WI38 (cell line): Measurements from ENCODE around the gene POGK.

Experiments used
- H3K4me3 ChIP-seq: 2 replicates; pipeline ENCODE4 v1.5.1; 2011; ENCODE audit warnings: low read depth, mild to moderate bottlenecking, control low read depth, low read length
- TF ChIP-seq, protein P1 (sequence below): IDR thresholded peaks from 2 replicates; pipeline ENCODE4 v1.5.1; 2012; ENCODE audit warnings: low read depth, mild to moderate bottlenecking, control low read depth, low read length

Gene POGK

DNA sequence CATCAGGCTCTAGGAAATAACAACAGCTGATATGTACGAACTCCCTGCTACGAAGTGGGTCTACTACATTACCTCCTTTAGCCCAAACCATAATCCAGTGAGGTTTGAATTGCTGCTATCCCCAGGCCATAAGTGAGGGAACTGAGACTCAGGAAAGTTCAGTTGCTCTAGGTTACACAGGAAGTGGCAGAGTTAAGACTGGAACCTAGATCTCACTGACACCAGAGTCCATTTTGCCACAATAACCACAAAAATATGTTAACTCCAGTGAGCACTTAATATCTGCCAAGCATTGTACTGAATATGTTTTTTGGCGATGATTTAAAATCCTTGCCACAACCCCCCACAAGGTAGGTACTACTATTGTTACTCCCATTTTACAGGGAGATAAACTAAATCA, 45.7 kb downstream of the POGK start:
- TF ChIP-seq, protein P1, sequence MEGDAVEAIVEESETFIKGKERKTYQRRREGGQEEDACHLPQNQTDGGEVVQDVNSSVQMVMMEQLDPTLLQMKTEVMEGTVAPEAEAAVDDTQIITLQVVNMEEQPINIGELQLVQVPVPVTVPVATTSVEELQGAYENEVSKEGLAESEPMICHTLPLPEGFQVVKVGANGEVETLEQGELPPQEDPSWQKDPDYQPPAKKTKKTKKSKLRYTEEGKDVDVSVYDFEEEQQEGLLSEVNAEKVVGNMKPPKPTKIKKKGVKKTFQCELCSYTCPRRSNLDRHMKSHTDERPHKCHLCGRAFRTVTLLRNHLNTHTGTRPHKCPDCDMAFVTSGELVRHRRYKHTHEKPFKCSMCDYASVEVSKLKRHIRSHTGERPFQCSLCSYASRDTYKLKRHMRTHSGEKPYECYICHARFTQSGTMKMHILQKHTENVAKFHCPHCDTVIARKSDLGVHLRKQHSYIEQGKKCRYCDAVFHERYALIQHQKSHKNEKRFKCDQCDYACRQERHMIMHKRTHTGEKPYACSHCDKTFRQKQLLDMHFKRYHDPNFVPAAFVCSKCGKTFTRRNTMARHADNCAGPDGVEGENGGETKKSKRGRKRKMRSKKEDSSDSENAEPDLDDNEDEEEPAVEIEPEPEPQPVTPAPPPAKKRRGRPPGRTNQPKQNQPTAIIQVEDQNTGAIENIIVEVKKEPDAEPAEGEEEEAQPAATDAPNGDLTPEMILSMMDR: no peak
- no peak overlapping the region for H3K4me3 ChIP-seq

DNA sequence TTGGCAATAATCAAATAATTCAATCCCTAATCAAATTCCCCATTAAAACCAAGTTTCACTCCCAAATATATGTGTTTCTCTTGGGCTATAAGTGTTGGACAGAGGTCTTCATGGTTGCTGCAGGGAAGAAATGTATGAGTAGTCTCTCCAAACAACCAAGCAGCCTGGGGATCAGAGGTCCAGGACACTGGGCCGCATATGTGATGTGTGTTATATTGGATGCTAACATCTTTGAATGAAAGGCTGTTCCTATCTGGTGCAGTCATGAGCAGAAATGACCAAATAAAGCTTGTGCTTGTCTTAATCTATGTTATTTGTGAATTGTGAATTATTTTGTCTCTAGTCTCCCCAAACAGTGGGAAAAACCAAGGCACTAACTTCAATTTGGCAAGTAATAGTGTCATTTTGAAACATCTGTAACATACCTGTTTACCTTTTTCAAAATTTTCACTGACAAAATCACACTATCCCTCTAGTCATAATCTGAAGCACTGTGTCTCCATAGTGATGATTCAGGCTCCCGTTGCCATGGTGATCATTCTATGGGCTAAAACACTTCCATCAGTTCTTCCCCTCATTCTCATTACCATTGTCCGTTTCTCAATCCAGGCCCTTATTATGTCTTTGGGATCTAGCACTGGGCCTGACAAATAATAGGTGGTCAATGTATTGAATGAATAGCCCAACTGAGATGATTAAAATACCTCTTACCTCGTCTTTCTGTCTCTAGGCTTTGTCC, 49.3 kb downstream of the POGK start:
- no peak overlapping the region for H3K4me3 ChIP-seq
- TF ChIP-seq, protein P1: no peak

DNA sequence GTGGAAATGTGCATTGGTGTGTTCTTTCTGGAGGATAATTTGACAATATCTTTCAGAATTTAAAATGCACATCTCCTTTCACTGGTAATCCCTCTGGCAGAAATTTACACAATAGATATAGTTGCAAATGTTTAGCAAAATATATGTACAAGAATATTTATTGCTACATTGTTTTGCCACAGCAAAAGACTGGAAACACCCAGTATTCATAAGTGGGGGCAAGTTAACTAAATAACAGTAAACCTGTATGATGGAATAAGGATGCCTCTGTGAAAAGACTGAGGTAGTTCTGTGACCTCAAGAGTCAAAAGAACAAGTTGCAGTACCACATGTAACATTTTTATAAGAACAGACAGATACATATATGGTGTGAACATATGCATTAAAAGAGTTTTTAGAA, 50.5 kb downstream of the POGK start:
- H3K4me3 ChIP-seq: no peak overlapping the region
- TF ChIP-seq, protein P1: no peak

DNA sequence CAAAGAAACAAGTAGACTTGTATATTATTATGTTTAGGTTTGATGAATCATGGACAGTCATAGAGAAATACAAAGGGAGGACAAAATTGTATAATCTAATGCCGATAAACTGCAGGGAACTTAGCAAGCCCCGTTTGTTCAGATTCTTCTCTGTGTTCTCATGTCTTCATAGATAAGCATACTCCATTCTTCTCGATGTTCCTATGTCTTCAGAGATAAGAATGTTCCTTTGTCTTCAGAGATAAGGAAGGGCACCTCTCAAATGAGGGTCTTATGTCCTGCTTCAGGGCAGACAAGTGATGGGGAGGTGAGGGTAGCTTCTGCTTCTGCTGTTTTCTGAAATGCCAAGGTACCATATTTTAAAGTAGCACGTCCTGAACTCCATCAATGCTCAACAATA, 56.5 kb downstream of the POGK start:
- TF ChIP-seq, protein P1: no peak
- no peak overlapping the region for H3K4me3 ChIP-seq

DNA sequence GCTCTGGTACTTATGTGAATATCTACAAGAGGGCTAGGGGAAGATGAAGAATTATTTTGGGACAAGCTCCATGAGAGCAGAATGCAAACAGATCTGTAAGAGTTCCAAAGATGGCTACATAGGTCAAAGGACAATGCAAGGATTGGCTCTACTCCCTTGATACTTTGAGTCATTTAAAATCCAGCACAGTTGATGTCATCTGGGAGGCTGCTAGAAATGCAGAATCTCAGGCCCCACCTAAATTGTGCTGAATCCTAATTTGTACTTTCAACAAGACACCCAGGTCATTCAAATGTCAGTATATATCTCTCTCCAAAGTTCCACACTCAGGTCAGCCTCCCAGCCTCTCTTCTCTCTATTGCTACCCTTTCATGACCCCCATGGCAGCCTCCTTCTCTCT, 60.5 kb downstream of the POGK start:
- TF ChIP-seq, protein P1: no peak

DNA sequence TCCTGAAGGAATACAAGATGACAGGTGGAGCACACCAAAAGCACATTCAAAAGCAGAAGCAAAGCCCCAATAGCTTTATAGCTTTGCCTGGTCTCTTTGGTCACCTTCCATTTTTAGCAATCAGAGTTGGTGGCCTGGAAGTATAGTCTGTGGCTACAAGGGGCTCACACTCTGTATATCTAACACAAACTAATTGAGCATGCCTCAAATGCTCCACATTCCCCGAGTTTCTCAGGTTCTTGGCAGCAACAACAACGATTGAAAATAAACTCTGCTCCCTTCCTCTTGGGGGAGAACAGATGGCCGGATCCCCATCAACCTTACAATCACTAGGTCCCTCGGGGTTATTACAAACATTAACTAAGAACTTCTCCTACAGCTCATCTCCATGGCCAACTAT, 61.7 kb downstream of the POGK start:
- no peak overlapping the region for H3K4me3 ChIP-seq

More for the DNA sequence above, 60.5 kb downstream of the POGK start:
- no peak overlapping the region for H3K4me3 ChIP-seq

DNA sequence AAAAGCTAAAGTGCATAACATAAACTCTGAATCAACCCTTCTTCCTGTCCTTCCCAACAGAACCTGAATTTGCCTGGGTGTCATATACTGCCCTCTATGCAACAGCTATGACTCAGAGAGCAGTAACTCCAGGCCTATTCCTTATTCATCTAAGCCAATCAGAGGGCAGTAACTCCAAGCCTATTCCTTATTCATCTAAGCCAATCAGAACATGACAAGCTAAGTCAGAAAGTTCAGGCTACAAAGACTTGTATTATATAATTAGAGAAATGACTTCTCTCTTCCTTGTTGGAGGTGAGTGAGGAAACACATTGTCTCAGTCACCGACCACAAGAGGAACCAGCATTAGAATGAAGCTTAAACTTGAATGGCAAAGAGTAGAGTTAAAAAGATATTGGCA, 63.0 kb downstream of the POGK start:
- H3K4me3 ChIP-seq: no peak overlapping the region
- TF ChIP-seq, protein P1: no peak

More for the DNA sequence above, 61.7 kb downstream of the POGK start:
- TF ChIP-seq, protein P1: no peak
